ENCODE results near the gene IFIT3.

IFIT3 gene

DNA sequence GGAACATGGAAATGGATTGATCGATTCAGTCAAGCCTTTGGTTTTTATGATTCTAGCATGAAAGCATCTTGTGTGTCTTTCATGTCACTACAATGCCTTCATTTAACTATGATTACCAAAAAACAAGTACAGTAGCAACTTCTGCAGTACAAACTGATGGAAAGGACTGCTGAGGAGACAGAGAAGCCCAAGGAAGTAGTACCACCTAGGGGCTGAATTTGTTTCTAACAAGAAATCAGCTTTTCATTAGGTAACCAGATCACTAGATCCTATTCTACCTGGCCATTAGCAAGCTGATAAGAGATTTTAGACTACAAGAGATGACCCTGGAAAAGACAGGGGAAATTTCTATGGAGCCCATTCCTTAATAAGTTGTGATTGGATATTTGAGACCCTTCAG lies 61.5 kb downstream of the IFIT3 start:
- H3K27me3 ChIP-seq (ENCODE audit: control insufficient read depth, insufficient read depth, low read length) = no peaks in the 10 kb centered on the region
- H3K9me3 ChIP-seq (ENCODE audit: control insufficient read depth, low read depth, low read length) = no peaks in the 10 kb centered on the region
- peaks cover 5% of the 10 kb centered on the region for H3K4me1 ChIP-seq (ENCODE audit: control insufficient read depth, low read depth, low read length)
- H3K4me3 ChIP-seq (ENCODE audit: low read length) = no peak overlapping the region
- H3K36me3 ChIP-seq (ENCODE audit: control insufficient read depth, low read depth, low read length) = no peaks in the 10 kb centered on the region
- no peak overlapping the region for H3K9ac ChIP-seq (ENCODE audit: low read length)
- no peak overlapping the region for H3K27ac ChIP-seq (ENCODE audit: low read length)
